ENCODE results near the gene YTHDF1. TPM values are rescaled to one million over a fixed set of nuclear protein-coding genes. Genes with fewer than 3 reads are reported as not detected.

YTHDF1 gene
- 27.7 and 32.0 TPM in 2 replicates for total RNA-seq

GRCh38 chr20:63216041-63216848, at the start of gene YTHDF1:
YTHDF1 (minus strand) TSS chr20:63216131; CDS start chr20:63215892, 239 bp downstream.

DNA sequence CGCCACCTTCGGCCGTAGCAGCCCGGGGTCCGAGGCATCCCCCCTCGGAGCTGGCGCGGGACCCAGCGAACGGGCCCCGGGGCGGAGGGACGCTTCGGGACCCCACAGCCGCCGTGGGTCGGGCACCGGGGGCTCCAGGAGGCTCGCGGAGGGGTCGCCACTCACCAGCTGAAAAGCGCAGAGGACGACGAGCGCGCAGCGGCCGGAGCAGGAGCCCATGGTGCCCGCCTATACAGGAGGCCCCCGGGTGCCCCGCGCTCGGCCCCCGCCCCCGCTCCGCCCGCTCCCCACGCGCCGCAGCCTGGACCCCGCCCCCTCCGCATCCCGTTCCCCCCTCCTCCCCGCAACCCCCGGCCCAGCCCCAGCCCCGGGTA, 38.3 kb upstream of the YTHDF1 start, which contains the start of gene NKAIN4:
NKAIN4 (minus strand) TSS at position 232 of the 374 bp plus-strand sequence; CDS start at position 219, 13 bp downstream.

DNA sequence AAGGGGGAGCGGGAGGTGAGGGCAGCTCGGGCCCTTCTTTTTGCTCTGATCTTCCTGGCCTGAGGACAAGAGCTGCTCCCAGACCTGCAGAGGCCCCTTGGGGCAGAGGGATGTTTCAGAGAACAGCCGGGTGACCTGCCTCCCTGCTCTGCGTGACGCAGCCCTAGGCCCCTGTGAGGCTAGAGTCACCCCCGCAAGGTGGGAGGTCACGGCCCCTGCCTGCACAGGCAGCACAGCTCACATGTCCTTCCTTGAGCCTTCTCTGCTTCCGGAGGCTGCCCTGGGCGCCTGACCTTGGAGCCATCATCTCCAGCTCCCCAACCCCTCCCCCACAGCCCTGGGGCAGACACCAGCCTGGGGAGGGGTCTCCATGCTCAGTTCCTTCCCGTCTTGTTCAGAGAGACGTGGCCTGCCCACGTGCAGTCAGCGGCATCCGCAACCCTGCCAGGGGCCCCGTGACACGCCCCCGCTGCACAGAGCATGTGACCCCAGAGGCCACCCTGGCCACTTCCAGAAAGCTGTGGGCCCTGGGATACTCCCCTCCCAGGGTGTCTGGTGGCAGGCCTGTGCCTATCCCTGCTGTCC, 19.6 kb upstream of the YTHDF1 start, which contains the start of gene BIRC7:
BIRC7 (plus strand) TSS at position 507 of the 585 bp plus-strand sequence. CDS start 192 bp downstream, outside the sequence.

Small RNA genes within 50 kb of the gene (small RNA-seq; reads per million reads assigned to genes)
- gene MIR124-3 (not detected), gene MIR3196 (not detected)

Other genes with a start within 250 kb of the YTHDF1 start
- gene BHLHE23, start 209.2 kb downstream of the YTHDF1 start, total RNA-seq = not detected in 2 replicates
- gene BIRC7, start 19.8 kb upstream of the YTHDF1 start, total RNA-seq = not detected in 2 replicates
- gene NKAIN4, start 38.3 kb upstream of the YTHDF1 start, total RNA-seq = 0.61 TPM in 1 of 2 replicates, not detected in the other
- gene ARFGAP1, start 56.7 kb upstream of the YTHDF1 start, total RNA-seq = 108 and 115 TPM in 2 replicates
- not detected in 2 replicates for gene COL20A1, start 77.1 kb upstream of the YTHDF1 start, total RNA-seq
- not detected in 2 replicates for gene CHRNA4, start 145.2 kb upstream of the YTHDF1 start, total RNA-seq